Measurements from ENCODE around the gene PDZD2. TPM values are rescaled to one million over a fixed set of nuclear protein-coding genes. Genes with fewer than 3 reads are reported as not detected.

PDZD2 gene
- total and polyA plus RNA-seq, 11 donors: 28.3 to 116 (median 80.6) TPM

DNA sequence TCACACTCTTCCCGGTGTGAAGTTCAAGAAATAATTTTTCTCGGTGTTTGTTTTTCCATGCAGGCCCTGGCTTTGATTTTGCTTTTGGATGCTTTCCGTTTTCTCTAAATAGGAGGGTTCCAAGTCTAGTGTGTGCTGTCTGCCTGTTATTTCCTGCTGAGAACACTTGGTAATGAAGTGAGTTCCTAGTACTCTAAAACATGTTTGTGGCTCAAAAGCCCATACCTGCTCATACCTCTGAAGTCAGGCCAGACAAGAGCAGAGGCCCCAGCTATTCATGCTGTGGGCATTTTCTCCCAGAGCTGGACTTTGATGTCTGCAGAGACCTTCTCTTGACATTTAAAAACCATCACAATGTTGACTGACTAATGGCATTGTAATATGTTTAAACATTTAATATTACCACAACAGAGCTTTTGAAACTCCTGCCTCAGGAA is 324.0 kb downstream of the PDZD2 start:
- H3K4me3 ChIP-seq: peak overlapping the region in 3 of 12 donors; percentile 8 to 12 (median 10)
- WGBS, 4 donors: 5 to 10% (median 6%) methylated on average over 3 of the region's 3 CpGs
- intact Hi-C loops (cut with DNase I): no loop called here
- H3K27ac ChIP-seq: peak overlapping the region; percentile 41 to 81 (median 66)
- ATAC-seq (peak in 3 of 4 donors; percentile 30 to 45 (median 43)), DNase-seq (no peak)
- no peaks in the 10 kb centered on the region for H3K27me3 ChIP-seq
- no peaks in the 10 kb centered on the region for H3K36me3 ChIP-seq
- TF ChIP-seq POLR2A (IDR thresholded peaks at IDR 0.05): no peak
- TF ChIP-seq, protein P1, sequence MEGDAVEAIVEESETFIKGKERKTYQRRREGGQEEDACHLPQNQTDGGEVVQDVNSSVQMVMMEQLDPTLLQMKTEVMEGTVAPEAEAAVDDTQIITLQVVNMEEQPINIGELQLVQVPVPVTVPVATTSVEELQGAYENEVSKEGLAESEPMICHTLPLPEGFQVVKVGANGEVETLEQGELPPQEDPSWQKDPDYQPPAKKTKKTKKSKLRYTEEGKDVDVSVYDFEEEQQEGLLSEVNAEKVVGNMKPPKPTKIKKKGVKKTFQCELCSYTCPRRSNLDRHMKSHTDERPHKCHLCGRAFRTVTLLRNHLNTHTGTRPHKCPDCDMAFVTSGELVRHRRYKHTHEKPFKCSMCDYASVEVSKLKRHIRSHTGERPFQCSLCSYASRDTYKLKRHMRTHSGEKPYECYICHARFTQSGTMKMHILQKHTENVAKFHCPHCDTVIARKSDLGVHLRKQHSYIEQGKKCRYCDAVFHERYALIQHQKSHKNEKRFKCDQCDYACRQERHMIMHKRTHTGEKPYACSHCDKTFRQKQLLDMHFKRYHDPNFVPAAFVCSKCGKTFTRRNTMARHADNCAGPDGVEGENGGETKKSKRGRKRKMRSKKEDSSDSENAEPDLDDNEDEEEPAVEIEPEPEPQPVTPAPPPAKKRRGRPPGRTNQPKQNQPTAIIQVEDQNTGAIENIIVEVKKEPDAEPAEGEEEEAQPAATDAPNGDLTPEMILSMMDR (IDR thresholded peaks at IDR 0.05): no peak
- peaks cover 6 to 45% (median 28%) of the 10 kb centered on the region in 12 donors for H3K4me1 ChIP-seq
- no peaks in the 10 kb centered on the region for H3K9me3 ChIP-seq

DNA sequence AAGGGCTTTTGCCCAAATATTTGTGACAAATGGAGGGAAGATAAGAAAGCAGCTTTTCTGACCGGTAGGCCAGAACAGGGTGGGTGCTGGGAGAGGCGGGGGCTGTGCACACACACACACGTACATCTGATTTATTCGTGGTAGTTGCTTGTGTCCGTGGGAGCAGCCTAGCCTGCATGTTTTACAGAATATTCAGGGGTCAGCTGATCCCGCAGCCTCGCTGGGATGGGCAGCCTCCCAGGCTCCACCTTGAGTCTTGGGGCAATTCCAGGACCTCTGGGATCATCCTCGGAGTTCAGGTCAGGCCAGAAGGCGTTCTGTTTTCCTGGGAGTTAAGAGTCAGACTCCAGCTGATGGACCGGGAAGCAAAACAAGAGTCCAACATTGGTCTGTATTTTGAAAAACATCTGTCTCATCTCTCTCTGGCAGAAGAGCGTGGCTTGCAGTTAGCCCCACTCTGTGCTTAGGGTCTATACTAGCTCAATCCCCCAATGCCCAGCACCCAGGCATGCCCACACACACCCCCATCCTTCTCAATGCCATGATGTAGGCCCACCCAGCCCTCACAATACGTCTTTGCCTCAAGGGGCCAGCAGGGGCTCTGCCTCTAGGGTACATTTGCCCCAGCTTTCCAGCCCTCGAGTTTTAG is 324.6 kb downstream of the PDZD2 start:
- Histone ChIP-seq H3K4me3 (no peak overlapping the region), H3K36me3 (no peaks in the 10 kb centered on the region), H3K27me3 (no peaks in the 10 kb centered on the region), H3K27ac (peak overlapping the region; percentile 41 to 81 (median 66)), H3K9me3 (no peaks in the 10 kb centered on the region), H3K4me1 (peaks cover 6 to 45% (median 28%) of the 10 kb centered on the region in 12 donors)
- peak in 3 of 4 donors; percentile 23 to 34 (median 27) for ATAC-seq
- 30 to 37% (median 34%) methylated on average over 13 of the region's 13 CpGs for WGBS, 4 donors
- no peak for DNase-seq
- TF ChIP-seq, protein P1 (IDR thresholded peaks at IDR 0.05): no peak
- no peak for TF ChIP-seq POLR2A (IDR thresholded peaks at IDR 0.05)
- intact Hi-C loops (cut with DNase I): no loop called here

DNA sequence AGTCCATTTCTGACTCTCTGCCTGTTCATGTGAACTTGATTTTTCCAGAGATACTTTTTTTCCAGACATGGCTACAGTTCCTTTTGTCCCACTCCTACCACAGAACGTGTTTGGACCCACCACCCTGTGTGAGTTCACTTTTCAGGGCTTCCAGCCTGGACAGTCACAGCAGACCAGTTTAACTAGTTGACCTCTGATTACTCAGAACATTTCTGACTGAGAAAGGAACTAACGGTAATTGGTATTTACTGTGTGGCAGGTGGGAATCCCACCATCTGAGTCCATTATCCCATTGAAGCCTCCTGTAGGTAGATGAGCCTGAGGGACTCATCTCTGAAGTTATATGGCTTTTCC is 325.1 kb downstream of the PDZD2 start:
- 78 to 88% (median 84%) methylated on average over 2 of the region's 2 CpGs for WGBS, 4 donors
- Histone ChIP-seq H3K4me3 (no peak overlapping the region), H3K9me3 (no peaks in the 10 kb centered on the region), H3K4me1 (peaks cover 6 to 45% (median 28%) of the 10 kb centered on the region in 12 donors), H3K27ac (peak overlapping the region in 9 of 12 donors; percentile 51 to 81 (median 68)), H3K36me3 (no peaks in the 10 kb centered on the region), H3K27me3 (no peaks in the 10 kb centered on the region)
- TF ChIP-seq, protein P1 (IDR thresholded peaks at IDR 0.05): no peak
- TF ChIP-seq POLR2A (IDR thresholded peaks at IDR 0.05): no peak
- intact Hi-C loops (cut with DNase I): no loop called here
- ATAC-seq (no peak), DNase-seq (no peak)

DNA sequence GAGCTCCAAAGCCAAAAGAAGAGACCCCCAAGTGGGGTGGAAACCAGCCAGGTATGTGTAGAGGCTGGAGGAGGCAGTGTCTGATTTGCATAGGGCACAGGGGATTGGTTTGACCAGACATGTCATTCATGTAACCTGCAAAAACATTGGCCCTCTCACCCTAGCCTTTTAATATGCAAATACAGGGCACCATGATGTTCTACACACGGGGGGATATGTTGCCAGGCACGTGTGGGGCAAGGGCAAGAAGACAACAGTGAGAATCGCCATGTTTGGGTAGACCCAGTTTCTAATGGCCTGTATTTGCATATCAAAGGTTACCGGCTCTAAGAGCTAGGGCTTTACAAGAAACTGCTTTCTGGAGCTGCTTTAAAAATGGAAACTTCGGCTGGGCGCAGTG is 326.3 kb downstream of the PDZD2 start:
- Histone ChIP-seq H3K4me1 (peaks cover 6 to 45% (median 28%) of the 10 kb centered on the region in 12 donors), H3K27me3 (no peaks in the 10 kb centered on the region), H3K4me3 (no peak overlapping the region), H3K27ac (no peak overlapping the region), H3K36me3 (no peaks in the 10 kb centered on the region), H3K9me3 (no peaks in the 10 kb centered on the region)
- 84 to 95% (median 92%) methylated on average over 6 of the region's 6 CpGs for WGBS, 4 donors
- TF ChIP-seq, protein P1 (IDR thresholded peaks at IDR 0.05): no peak
- no peak for TF ChIP-seq POLR2A (IDR thresholded peaks at IDR 0.05)
- ATAC-seq: no peak
- no peak for DNase-seq
- intact Hi-C loops (cut with DNase I): no loop called here

Data from heart left ventricle (tissue), 16 donors.